Keratinocyte (primary cell): ENCODE measurements around the gene TBC1D16. TPM values are rescaled to one million over a fixed set of nuclear protein-coding genes. Genes with fewer than 3 reads are reported as not detected.
A peak's percentile ranks its signal among the peaks of the same experiment; 100 is the strongest.

Experiments used
- DNase-seq: peaks from one replicate; pipeline ENCODE4 v3.0.0-alpha.2; 2011; ENCODE audit warnings: low read depth, missing footprints, low spot score
- FAIRE-seq: peaks from 2 replicates; lab custom pipeline; 2011; peaks lifted over from hg19 to GRCh38; lab: Jason Lieb, UNC
- H2AFZ ChIP-seq: 2 replicates; pipeline ENCODE4 v1.6.0; 2012; ENCODE audit warnings: low read length, control low read depth, inconsistent platforms; ENCODE audit not compliant: control insufficient read depth
- H3K27ac ChIP-seq: 2 replicates; pipeline ENCODE4 v1.5.1; 2011; ENCODE audit warnings: low read length; ENCODE audit not compliant: control insufficient read depth, insufficient read depth
- H3K27me3 ChIP-seq: 3 replicates; pipeline ENCODE4 v1.6.0; 2011; ENCODE audit warnings: low read length; ENCODE audit not compliant: control insufficient read depth, insufficient read depth; ENCODE audit errors: extremely low read depth
- H3K36me3 ChIP-seq, 2 experiments: 2 replicates in 1 of 2; 3 replicates in 1 of 2; pipeline ENCODE4 v1.5.1; 2011; ENCODE audit warnings: low read length in 2 of 2, mild to moderate bottlenecking in 1 of 2; ENCODE audit not compliant: control insufficient read depth in 2 of 2, insufficient read depth in 2 of 2; ENCODE audit errors: extremely low read depth in 1 of 2
- H3K4me1 ChIP-seq: 3 replicates; pipeline ENCODE4 v1.5.1; 2011; ENCODE audit warnings: low read length; ENCODE audit not compliant: control insufficient read depth, insufficient read depth; ENCODE audit errors: extremely low read depth
- H3K4me2 ChIP-seq: 3 replicates; pipeline ENCODE4 v1.6.0; 2011; ENCODE audit warnings: low read depth, low read length; ENCODE audit not compliant: control insufficient read depth, insufficient read depth; ENCODE audit errors: extremely low read depth
- H3K4me3 ChIP-seq, 3 experiments: fragments of 200-600 bp in 1 of 3; sonication (generic) in 1 of 3; 2 replicates in 2 of 3; 3 replicates in 1 of 3; pipeline ENCODE4 v1.5.1; 2011 to 2016; ENCODE audit warnings: low read length in 3 of 3, mild to moderate bottlenecking in 3 of 3, control low read depth in 2 of 3, inconsistent platforms in 1 of 3, low read depth in 1 of 3, mixed read lengths in 1 of 3, mixed run types in 1 of 3, moderate library complexity in 1 of 3; ENCODE audit not compliant: control insufficient read depth in 2 of 3, insufficient read depth in 2 of 3; ENCODE audit errors: extremely low read depth in 1 of 3
- H3K79me2 ChIP-seq: 2 replicates; pipeline ENCODE4 v1.6.0; 2012; ENCODE audit warnings: low read length; ENCODE audit not compliant: control insufficient read depth, insufficient read depth
- H3K9ac ChIP-seq: 3 replicates; pipeline ENCODE4 v1.6.0; 2011; ENCODE audit warnings: low read length; ENCODE audit not compliant: control insufficient read depth, insufficient read depth; ENCODE audit errors: extremely low read depth
- H3K9me1 ChIP-seq: 3 replicates; pipeline ENCODE4 v1.6.0; 2011; ENCODE audit warnings: low read length; ENCODE audit not compliant: control insufficient read depth, insufficient read depth; ENCODE audit errors: extremely low read depth
- H3K9me3 ChIP-seq: 2 replicates; pipeline ENCODE4 v1.5.1; 2012; ENCODE audit warnings: low read depth, low read length; ENCODE audit not compliant: control insufficient read depth
- H4K20me1 ChIP-seq: 3 replicates; pipeline ENCODE4 v1.6.0; 2011; ENCODE audit warnings: low read length; ENCODE audit not compliant: control insufficient read depth, insufficient read depth; ENCODE audit errors: extremely low read depth
- EZH2 ChIP-seq: IDR thresholded peaks from one replicate; pipeline ENCODE4 v1.6.1; 2012; ENCODE audit warnings: inconsistent platforms, mild to moderate bottlenecking, low read length, moderate library complexity
- dilution Hi-C: fragments of 300-500 bp; cut with MboI; formaldehyde crosslinking; loops from one replicate; pipeline ENCODE4 v1.7.0; 2020; ENCODE audit warnings: low sequenced_read_pairs; ENCODE audit not compliant: extremely low pct_ligation_motif_present
- polyA plus RNA-seq, 5 experiments: library from polyadenylated mRNA; depleted of rRNA in 3 of 5; stranded (reverse) in 3 of 5; stranded (forward) in 1 of 5; unstranded in 1 of 5; fragments of >200 nt; gene quantifications; 1 replicate in 1 of 5; 2 replicates in 3 of 5; 3 replicates in 1 of 5; pipeline versions ENCODE4 v1.2.1 to v1.2.3, GENCODE V29; 2011 to 2012; ENCODE audit warnings: missing spikeins in 2 of 5, low read depth in 1 of 5, low replicate concordance in 1 of 5
- TF ChIP-seq, protein P1 (sequence below), 3 experiments: IDR thresholded peaks in 1 of 3; conservative IDR thresholded peaks in 1 of 3; optimal IDR thresholded peaks in 1 of 3; 2 replicates in 2 of 3; 3 replicates in 1 of 3; pipeline versions ENCODE3 to v1.5.1; 2011; ENCODE audit warnings: low read length in 3 of 3, mild to moderate bottlenecking in 3 of 3, moderate library complexity in 2 of 3, control low read depth in 1 of 3, inconsistent platforms in 1 of 3; ENCODE audit not compliant: insufficient read depth in 2 of 3; ENCODE audit errors: extremely low read depth in 1 of 3

TBC1D16 gene
- polyA plus RNA-seq, 1 donor (not counting 4 experiments of a cell fraction or from before 2014, with no cell fraction given), result 8.6 TPM

DNA sequence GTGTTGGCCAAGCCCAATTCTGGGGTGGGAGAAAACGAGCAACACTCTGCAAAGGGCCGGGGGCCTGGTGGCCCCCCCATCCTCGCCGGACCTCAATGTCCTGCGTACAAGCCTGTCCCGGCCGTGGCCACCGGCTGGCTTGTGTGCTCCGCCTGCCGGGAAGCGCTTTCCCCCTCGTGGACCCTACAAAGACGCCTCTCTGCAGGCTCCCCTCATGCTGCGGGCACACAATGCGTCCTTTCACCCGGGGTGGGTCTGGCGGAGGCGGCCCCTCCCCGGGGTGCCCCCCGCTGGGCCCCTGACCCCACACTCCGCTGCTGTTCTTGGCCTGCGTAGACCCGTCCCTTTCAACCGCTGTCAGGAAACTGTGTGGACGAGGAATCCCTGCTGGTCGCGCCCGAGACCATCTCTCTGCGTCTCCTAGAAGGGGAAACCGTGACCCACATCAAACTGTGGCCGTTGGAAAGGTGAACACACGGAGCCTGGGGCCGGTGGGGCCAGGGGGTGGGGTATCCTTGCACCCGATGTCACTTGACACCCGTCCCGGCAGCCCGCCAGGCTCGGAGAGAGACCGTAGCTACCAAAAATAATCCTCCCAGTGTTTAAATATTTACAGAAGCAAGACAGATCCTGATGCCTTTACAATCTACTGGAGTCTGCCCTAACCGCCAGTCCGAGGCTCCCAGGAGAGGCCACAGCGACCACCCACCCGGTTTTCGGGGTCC, 43.6 kb downstream of the TBC1D16 start:
- Histone ChIP-seq H3K36me3 (no peaks in the 10 kb centered on the region), H3K9me1 (no peaks in the 10 kb centered on the region), H3K9me3 (no peaks in the 10 kb centered on the region), H2AFZ (no peak overlapping the region), H3K4me3 (peak overlapping the region in 2 of 3 experiments; percentile 14 to 37), H3K27me3 (no peaks in the 10 kb centered on the region), H3K79me2 (no peaks in the 10 kb centered on the region), H3K27ac (no peak overlapping the region), H3K4me1 (peaks cover 11% of the 10 kb centered on the region), H4K20me1 (peaks cover 2% of the 10 kb centered on the region), H3K4me2 (peak overlapping the region; percentile 62), H3K9ac (peak overlapping the region; percentile 28)
- no peak for TF ChIP-seq EZH2
- TF ChIP-seq, protein P1, sequence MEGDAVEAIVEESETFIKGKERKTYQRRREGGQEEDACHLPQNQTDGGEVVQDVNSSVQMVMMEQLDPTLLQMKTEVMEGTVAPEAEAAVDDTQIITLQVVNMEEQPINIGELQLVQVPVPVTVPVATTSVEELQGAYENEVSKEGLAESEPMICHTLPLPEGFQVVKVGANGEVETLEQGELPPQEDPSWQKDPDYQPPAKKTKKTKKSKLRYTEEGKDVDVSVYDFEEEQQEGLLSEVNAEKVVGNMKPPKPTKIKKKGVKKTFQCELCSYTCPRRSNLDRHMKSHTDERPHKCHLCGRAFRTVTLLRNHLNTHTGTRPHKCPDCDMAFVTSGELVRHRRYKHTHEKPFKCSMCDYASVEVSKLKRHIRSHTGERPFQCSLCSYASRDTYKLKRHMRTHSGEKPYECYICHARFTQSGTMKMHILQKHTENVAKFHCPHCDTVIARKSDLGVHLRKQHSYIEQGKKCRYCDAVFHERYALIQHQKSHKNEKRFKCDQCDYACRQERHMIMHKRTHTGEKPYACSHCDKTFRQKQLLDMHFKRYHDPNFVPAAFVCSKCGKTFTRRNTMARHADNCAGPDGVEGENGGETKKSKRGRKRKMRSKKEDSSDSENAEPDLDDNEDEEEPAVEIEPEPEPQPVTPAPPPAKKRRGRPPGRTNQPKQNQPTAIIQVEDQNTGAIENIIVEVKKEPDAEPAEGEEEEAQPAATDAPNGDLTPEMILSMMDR (optimal IDR thresholded peaks at IDR 0.05 in 1 of 3, IDR thresholded peaks at IDR 0.05 in 1 of 3, conservative IDR thresholded peaks at IDR 0.05 in 1 of 3; ENCODE audit: extremely low read depth in 1 of 3, insufficient read depth in 2 of 3, low read length in 3 of 3), result no peak
- DNase-seq, result no peak
- dilution Hi-C loops, result no loop called here
- FAIRE-seq, result no peak

DNA sequence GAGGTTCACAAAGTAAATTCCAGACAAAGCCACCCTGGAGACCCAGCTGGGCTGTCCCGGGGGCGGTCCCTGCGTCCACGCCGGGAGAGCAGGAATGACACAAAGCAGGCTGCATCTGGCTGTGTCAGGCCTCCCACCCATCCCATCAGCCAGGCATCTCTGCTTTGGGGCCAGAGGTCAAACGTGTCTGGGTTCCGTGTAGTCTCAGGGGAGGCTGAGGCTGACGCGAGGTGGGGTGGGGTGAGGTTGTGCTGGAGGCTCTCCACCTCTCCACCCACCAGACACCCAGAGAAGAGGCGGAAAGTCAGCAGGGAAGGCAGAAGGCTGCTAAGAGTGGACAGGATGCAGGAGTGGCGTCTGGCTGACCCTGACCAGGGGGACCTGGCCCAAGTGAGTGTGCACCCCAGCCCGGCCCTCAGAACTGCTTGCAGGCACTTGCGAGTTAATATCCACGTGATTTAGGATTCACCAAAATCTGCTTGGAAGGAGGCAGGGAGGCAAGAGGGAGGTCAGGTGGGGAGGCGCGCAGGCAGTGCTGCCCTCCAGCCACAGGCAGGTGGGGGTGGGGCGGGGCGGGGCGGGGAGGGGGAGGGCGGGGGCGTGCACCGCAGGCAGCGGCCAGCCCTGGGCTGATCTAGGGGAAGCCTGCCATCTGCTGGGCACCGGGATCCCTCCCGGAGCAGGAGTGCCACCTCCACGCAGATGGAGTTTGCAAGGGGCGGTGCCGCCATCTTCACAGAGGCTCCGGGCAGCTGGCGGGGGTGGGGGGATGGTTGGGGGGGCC, 44.3 kb downstream of the TBC1D16 start:
- DNase-seq (no peak), FAIRE-seq (no peak)
- H3K9me1 ChIP-seq, result no peaks in the 10 kb centered on the region
- no peak overlapping the region for H3K9ac ChIP-seq
- peak overlapping the region; percentile 62 for H3K4me2 ChIP-seq
- H3K36me3 ChIP-seq, result no peaks in the 10 kb centered on the region
- peaks cover 2% of the 10 kb centered on the region for H4K20me1 ChIP-seq
- no peaks in the 10 kb centered on the region for H3K79me2 ChIP-seq
- TF ChIP-seq, protein P1 (optimal IDR thresholded peaks at IDR 0.05 in 1 of 3, IDR thresholded peaks at IDR 0.05 in 1 of 3, conservative IDR thresholded peaks at IDR 0.05 in 1 of 3; ENCODE audit: extremely low read depth in 1 of 3, insufficient read depth in 2 of 3, low read length in 3 of 3), result peak; percentile 13 to 92 (median 71)
- no peak for TF ChIP-seq EZH2
- H3K27me3 ChIP-seq, result no peaks in the 10 kb centered on the region
- H3K4me3 ChIP-seq, result peak overlapping the region in 1 of 3 experiments; percentile 14
- H3K27ac ChIP-seq, result no peak overlapping the region
- dilution Hi-C loops, result no loop called here
- H3K9me3 ChIP-seq, result no peaks in the 10 kb centered on the region
- peaks cover 11% of the 10 kb centered on the region for H3K4me1 ChIP-seq
- no peak overlapping the region for H2AFZ ChIP-seq
